Left lung (tissue), 10 donors: Measurements from ENCODE around the gene ZNF611. TPM values are rescaled to one million over a fixed set of nuclear protein-coding genes. Genes with fewer than 3 reads are reported as not detected.
"Not testable (repeated sequence)": the region's sequence is repeated elsewhere in the genome, so short reads cannot be mapped to it uniquely, and the experiment has no call there.

Experiments used
- ATAC-seq: fragments of 200-7000 bp; cut with Tn5 transposase; one replicate; pipeline ENCODE4 v1.9.1; 2020; ENCODE audit warnings: moderate library complexity
- DNase-seq, 4 donors: peaks; one replicate each; pipeline ENCODE4 v3.0.0-alpha.2; 2013 to 2020
- H3K27ac ChIP-seq, 2 donors: fragments of 200-600 bp; sonication (generic) in 1 of 2; one replicate each; pipeline versions ENCODE4 v1.5.0 to v1.8.0; 2020 to 2021
- H3K27me3 ChIP-seq, 2 donors: fragments of 200-600 bp; sonication (generic) in 1 of 2; one replicate each; pipeline versions ENCODE4 v1.5.0 to v1.8.0; 2020 to 2021
- H3K36me3 ChIP-seq, 2 donors: fragments of 200-600 bp; sonication (generic) in 1 of 2; one replicate each; pipeline versions ENCODE4 v1.5.0 to v1.8.0; 2020 to 2021
- H3K4me1 ChIP-seq, 2 donors: fragments of 200-600 bp; one replicate each; pipeline ENCODE4 v1.8.0; 2021
- H3K4me3 ChIP-seq, 2 donors: fragments of 200-600 bp; sonication (generic) in 1 of 2; one replicate each; pipeline versions ENCODE4 v1.5.0 to v1.8.0; 2020 to 2021; ENCODE audit warnings: mild to moderate bottlenecking in 1 of 2
- H3K9me3 ChIP-seq, 2 donors: fragments of 200-600 bp; sonication (generic) in 1 of 2; one replicate each; pipeline versions ENCODE4 v1.5.0 to v1.8.0; 2020 to 2021
- CTCF ChIP-seq, 2 donors: fragments of 200-600 bp; sonication (generic) in 1 of 2; IDR thresholded peaks; one replicate each; pipeline versions ENCODE4 v1.5.0 to v1.8.0; 2021; ENCODE audit warnings: antibody characterized with exemption in 2 of 2
- intact Hi-C, 2 donors: fragments of 100-400 bp; cut with DNase I; formaldehyde crosslinking; loops; one replicate each; pipeline versions ENCODE4 v1.11.2 to v1.14.2; 2022
- polyA plus RNA-seq, 6 donors: library from polyadenylated mRNA; unstranded; fragments of 120-200 nt; gene quantifications; one replicate each; pipeline ENCODE4 v1.2.1, GENCODE V29; 2013; ENCODE audit not compliant: insufficient read length in 6 of 6
- total RNA-seq, 2 donors: library from RNA; stranded (reverse); fragmentation: NEBNext Ultra II Directional; extraction: Animal tissue kit (Norgen Biotek cat#: 25700); gene quantifications; one replicate each; pipeline ENCODE4 v1.2.1, GENCODE V29; 2021
- donor health status: DM: no; HTN: yes; CAD: no.
- donor health status: DM: no; HTN: no; CAD: no.

ZNF611 gene
- total and polyA plus RNA-seq, 8 donors = 14.1 to 26.6 (median 16.0) TPM

- intact Hi-C loops = no loop called here
- DNase-seq = no peak
- TF ChIP-seq CTCF (IDR thresholded peaks at IDR 0.05) = no peak
These were observed 24.3 kb downstream of the ZNF611 start for GRCh38 chr19:52710538-52710937.

GRCh38 chr19:52705615-52706014 is 29.2 kb downstream of the ZNF611 start:
- H3K9me3 ChIP-seq = peaks cover 0 to 98% of the 10 kb centered on the region in 2 donors
- intact Hi-C loops, DNase-seq, H3K4me3 ChIP-seq, H3K4me1 ChIP-seq, ATAC-seq, H3K27ac ChIP-seq, H3K27me3 ChIP-seq: not testable (repeated sequence)
- peaks cover 0 to 64% of the 10 kb centered on the region in 2 donors for H3K36me3 ChIP-seq

More at GRCh38 chr19:52710538-52710937, 24.3 kb downstream of the ZNF611 start:
- H3K27me3 ChIP-seq = no peaks in the 10 kb centered on the region
- no peak overlapping the region for H3K4me3 ChIP-seq
- H3K36me3 ChIP-seq = peaks cover 0 to 98% of the 10 kb centered on the region in 2 donors
- H3K27ac ChIP-seq = no peak overlapping the region
- ATAC-seq = no peak
- H3K9me3 ChIP-seq = peaks cover 0 to 57% of the 10 kb centered on the region in 2 donors
- H3K4me1 ChIP-seq = no peaks in the 10 kb centered on the region

- Histone ChIP-seq H3K36me3 (peaks cover 0 to 47% of the 10 kb centered on the region in 2 donors), H3K4me3 (no peak overlapping the region), H3K4me1 (no peaks in the 10 kb centered on the region), H3K27me3 (no peaks in the 10 kb centered on the region), H3K9me3 (peaks cover 0 to 83% of the 10 kb centered on the region in 2 donors), H3K27ac (no peak overlapping the region)
- intact Hi-C loops = no loop called here
- ATAC-seq (no peak), DNase-seq (no peak)
- no peak for TF ChIP-seq CTCF (IDR thresholded peaks at IDR 0.05)
These were observed 30.9 kb downstream of the ZNF611 start for GRCh38 chr19:52703917-52704316.

GRCh38 chr19:52700673-52701072 is 34.2 kb downstream of the ZNF611 start:
- peaks cover 0 to 14% of the 10 kb centered on the region in 2 donors for H3K36me3 ChIP-seq
- DNase-seq = no peak
- no peak overlapping the region for H3K27ac ChIP-seq
- intact Hi-C loops = no loop called here
- no peak for TF ChIP-seq CTCF (IDR thresholded peaks at IDR 0.05)
- no peak for ATAC-seq
- H3K9me3 ChIP-seq = peaks cover 0 to 53% of the 10 kb centered on the region in 2 donors
- H3K4me1 ChIP-seq = no peaks in the 10 kb centered on the region
- H3K27me3 ChIP-seq = no peaks in the 10 kb centered on the region
- H3K4me3 ChIP-seq = no peak overlapping the region

DNA sequence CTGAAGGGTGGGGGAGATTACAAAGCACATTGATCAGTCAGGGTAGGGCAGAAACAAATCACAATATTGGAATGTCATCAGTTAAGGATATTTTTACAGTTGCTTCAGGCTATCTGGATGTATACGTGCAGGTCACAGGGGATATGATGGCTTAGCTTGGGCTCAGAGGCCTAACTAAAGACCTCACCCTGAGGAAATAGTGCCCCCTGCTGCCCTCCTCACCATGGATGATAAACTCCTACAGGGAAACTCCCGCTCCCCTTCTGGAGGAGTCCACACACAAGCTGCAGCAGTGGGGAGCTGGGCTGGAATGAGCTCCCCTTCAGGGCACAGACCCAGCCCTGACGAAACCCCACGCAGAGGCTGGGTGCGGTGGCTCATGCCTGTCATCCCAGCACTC is 35.3 kb downstream of the ZNF611 start:
- H3K4me1 ChIP-seq, intact Hi-C loops, H3K36me3 ChIP-seq, H3K4me3 ChIP-seq, H3K27me3 ChIP-seq, H3K27ac ChIP-seq: not testable (repeated sequence)
- peak in 1 of 4 donors; percentile 32 for DNase-seq
- H3K9me3 ChIP-seq = peaks cover 0 to 42% of the 10 kb centered on the region in 2 donors
- peak; percentile 52 for ATAC-seq

GRCh38 chr19:52695996-52696395 is 38.8 kb downstream of the ZNF611 start:
- no peak for TF ChIP-seq CTCF (IDR thresholded peaks at IDR 0.05)
- H3K27me3 ChIP-seq = no peaks in the 10 kb centered on the region
- intact Hi-C loops = no loop called here
- peaks cover 0 to 7% of the 10 kb centered on the region in 2 donors for H3K9me3 ChIP-seq
- H3K36me3 ChIP-seq = no peaks in the 10 kb centered on the region
- no peak for DNase-seq
- H3K4me1 ChIP-seq = peaks cover 0 to 5% of the 10 kb centered on the region in 2 donors
- ATAC-seq = no peak
- H3K27ac ChIP-seq = no peak overlapping the region
- no peak overlapping the region for H3K4me3 ChIP-seq
